GM18909 (cell line): ENCODE results near the gene SGF29.
"Not testable (repeated sequence)": the region's sequence is repeated elsewhere in the genome, so short reads cannot be mapped to it uniquely, and the experiment has no call there.

Experiments used
- ATAC-seq: cut with Tn5 transposase; IDR thresholded peaks from one replicate; pipeline ENCODE4 v1.9.1; 2021; ENCODE audit warnings: mild to moderate bottlenecking; ENCODE audit not compliant: unreplicated experiment, poor library complexity

SGF29 gene

DNA sequence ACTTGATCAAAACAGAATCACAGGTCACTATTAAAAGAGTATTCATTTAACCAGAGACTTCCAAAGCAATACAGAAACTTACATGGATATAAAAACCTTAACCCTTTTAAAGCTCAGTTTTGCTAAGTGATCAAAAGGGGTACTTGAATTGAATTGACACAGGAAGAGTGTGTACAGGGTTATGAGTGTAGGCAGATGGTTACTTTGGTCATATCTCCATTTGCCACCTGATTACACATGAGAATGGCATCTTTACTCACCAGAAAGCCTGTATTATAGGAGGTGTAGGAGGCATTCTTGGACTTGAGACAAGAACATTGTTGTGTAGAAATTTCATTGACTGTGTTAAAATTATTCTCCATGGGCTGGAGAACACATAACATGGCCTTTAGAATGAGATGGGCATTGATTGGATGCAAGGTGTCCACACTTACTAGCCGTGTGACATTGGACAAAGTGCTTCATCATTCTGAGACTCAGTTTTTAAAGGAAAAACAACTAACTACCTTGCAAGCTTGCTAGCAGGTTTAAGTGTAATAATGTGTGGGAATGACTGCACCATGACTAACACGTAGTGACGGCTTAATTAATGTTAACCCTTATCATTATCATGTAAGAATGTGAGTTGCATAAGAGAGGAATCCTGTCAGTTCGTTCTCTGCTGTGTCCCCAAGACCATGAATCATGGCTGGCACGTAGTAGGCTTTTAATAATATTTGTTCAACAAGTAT is 82.5 kb downstream of the SGF29 start:
- not testable (repeated sequence) for ATAC-seq

DNA sequence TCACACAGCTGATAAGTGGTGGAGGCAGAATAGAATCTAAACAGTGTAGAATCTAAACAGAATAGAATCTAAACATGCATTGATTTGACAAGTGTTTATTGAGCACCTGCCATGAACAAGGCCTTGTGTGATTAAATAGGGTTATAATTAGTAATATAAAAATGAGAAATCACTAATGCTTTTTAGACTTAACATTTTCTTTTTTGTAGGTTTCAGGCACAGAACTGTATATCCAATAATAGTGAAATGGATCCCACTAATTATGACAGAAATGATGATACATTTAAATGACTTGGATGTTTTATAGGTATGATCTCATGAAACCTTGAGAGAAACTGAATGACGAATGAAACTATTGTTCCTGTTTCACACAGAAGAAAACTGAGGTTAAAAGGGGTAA is 84.0 kb downstream of the SGF29 start, which contains the start of gene NPIPB8:
Gene NPIPB8, plus strand, starts transcription at position 301 of the 400 bp plus-strand sequence. CDS start 296 bp downstream, outside the sequence.
- not testable (repeated sequence) for ATAC-seq

DNA sequence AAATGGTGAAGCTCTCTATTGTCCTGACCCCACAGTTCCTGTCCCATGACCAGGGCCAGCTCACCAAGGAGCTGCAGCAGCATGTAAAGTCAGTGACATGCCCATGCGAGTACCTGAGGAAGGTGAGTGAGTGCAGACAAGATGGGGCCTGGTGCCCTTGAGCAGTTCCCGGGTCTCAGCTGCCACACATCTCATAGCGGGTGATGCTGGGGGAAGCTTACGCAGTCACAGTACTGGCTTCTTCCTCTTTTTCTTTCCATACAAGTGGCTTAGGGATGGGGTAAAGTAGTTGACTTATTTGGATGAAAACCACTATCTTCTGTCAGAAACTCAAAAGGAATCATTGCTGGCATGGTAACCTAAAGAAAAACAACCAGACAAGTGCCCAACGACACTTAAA is 84.6 kb downstream of the SGF29 start:
- ATAC-seq: not testable (repeated sequence)

DNA sequence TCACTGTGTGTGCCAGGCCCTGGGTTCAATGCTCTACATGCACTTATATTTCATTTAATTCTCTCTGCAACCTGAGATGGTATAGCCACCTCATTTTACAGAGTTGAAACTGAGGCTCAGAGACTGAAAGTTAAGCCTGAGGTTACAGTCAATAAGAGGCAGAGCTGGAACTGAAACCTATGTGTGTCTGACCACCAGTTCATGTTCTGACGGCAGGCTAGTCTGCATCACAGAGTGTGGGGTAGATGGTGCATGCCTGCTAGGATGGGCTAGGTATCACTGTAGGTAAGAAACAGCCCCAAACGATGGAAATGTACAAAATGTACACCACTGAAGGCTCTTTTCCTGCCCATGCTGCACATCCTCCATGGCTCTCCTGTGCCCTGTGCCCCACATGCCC is 86.2 kb downstream of the SGF29 start:
- not testable (repeated sequence) for ATAC-seq
